ENCODE data around the gene HIVEP1. TPM values are rescaled to one million over a fixed set of nuclear protein-coding genes. Genes with fewer than 3 reads are reported as not detected.

HIVEP1 gene
- total and polyA plus RNA-seq, 2 of the 8 experiments (the other 6 are each of a cell fraction or from before 2014, with no cell fraction given) = 22.6 to 23.1 TPM

DNA sequence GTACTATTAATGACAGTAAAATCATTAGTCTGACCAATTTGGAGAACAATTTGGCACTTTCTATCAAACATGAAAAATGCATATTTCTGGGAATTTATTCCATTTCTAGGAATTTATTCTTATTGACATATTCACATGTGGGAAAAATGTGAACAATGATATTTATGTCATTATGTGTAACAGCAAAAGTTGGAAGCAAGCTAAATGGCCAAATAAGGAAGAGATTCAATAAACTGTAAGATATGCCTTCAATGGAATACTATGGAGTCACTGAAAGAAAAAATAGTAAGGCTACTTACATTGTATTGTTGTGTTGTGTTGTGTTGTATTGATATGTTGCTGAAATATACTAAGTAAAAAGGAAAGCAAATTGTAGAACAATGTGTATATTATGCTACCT lies 177.5 kb downstream of the HIVEP1 start (continued):
- no peak for TF ChIP-seq CHD7 (IDR thresholded peaks at IDR 0.05; ENCODE audit: insufficient replicate concordance, low read length)
